HuH-7 (cell line): ENCODE results near the gene TCF23.

Experiments used
- DNase-seq: peaks from one replicate; pipeline ENCODE4 v3.0.0; 2011; ENCODE audit warnings: low spot score

Gene TCF23

DNA sequence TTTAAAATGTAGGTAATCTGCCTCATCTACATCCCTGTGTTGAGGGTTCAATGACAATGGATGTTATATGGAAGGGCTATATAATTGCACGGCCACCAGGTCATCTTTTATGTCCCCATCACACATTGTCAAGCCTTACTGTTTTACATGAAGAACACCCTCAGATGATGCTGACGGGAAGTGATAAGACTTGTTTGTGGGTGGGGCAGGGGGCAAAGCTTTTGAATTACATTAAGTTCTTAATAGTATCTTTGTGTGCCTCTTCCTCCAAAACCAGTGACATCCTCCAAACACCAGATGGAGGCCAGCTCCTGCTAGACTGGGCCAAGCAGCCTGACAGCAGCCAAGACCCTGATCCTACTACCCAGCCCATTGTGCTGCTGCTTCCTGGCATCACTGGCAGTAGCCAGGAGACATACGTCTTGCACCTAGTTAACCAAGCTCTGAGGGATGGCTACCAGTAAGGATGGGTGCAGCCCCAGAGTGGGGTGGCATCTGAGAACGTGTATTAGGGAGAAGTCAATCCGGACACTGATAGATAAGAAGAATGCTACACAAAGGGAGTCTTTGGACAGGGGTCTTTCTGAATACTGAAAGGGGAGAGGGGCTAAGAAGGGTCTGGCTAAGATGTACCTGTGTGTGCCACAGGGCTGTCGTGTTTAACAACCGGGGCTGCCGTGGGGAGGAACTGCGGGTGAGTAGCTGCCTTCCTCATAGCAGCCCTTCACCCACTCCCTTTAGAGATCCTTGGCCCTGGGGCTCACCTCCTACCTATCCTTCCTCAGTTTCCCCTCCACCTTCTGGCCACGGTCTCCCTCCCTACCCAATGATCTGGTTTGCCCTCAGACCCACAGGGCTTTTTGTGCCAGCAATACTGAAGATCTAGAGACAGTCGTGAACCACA, 19.9 kb upstream of the TCF23 start:
- DNase-seq = no peak

DNA sequence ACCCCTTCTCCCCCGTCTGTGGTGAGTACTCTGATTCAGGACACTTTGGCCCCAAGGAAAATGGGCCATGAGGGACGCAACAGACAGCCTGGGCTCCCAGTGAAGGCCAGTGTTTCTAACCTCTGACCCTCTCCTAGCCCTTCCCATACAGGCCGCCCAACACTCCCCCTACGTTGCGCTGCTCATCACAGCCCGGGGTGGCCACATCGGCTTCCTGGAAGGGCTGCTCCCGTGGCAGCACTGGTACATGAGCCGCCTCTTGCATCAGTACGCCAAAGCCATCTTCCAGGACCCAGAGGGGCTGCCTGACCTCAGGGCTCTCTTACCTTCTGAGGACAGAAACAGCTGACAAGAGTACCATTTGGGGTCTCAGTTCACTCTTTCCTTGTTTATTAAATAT, 18.4 kb upstream of the TCF23 start:
- DNase-seq = no peak

DNA sequence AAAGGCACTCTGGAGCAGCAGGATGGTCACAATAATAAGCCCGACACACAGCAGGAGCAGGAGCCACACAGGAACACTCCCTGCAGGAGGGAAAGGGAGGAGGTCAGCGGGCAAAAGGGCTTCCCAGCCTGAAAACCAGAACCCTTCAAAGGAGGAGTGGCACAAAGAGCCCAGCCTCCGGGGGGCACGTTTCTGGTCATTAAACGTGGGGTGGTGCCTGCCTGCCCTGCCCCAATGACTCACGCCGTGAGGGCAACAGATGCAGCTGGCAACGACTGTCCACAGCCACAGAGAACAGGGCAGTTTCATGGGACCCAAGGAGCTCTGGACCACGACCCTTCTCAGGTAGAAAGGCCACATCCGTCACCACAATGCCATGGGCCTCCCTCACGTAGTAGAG, 17.4 kb upstream of the TCF23 start:
- DNase-seq = no peak

DNA sequence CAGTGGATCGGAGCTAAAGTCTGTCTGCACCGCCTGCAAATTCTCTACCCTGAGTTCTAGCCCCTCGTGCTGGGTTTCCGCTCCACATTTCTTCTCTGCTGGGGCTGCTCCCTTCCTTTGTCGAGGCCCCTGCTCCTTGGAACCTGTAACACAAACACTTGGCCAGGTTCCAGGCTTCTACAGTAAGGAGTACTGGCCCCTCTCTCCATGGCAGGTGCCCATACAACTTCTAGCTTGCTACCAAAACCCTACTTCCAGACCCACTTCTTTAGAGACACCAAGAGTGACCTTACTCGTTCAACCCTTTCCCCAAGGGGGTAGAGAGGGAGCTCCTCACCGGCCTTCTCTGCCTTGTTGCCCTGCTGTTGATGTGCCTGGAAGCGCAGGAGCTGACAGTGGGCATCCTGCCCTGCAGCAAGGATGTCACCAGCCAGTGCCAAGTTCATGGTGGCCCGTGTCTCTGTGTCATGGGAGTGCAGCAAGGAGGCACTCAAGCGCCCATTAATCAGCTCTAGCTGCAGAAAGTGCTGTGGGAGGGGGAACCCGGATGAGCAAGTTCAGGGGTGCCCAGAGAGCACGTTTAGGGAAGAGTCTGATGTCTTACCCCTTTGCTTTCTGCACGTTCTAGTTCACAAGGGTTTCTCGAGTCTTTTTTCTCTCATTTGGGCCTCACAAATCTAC, 15.5 kb upstream of the TCF23 start:
- DNase-seq = no peak

DNA sequence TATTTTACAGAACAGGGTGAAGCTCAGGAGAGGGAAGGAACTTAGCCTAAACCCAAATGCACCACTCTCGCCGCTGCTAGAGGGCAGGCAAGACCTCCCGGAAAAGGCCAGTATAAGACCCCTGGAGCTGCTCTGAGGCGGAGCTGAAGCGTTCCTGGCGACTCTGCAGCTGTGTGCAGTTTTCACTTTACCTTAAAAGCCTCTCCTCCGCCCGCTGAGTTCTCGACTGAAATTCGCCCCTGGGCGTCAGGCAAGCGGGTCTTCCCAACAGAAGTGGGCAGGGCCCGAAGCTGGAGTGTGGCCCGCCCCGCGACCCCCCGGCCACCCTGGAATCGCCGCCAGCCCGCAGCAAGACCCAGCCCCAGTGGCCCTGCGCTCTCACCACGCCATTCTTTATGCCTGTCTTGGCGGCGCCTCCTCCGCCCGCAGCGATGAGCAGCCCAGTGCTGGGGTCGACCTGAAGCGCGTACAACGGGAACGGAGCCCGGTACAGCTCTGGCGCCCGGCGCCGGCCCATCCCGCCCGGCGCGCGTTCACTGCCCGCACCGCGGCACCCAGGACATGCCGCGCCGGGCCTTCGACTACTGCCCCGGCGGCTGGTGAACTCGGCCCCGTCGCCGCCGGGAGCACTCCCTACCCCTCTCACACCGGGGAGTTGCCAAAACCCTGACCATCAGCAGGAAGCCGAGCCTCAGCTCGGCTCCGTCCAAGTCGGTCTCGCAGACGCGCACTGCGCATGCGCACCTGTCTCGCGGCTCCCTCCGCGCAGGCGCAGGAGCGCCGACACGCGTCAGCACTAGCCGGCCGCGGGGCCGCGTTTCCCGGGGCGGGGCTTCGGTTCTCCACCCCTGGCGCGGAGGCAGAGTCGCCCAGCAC, 14.7 kb upstream of the TCF23 start, which contains the start of gene PREB:
TSS of gene PREB (minus strand) at position 732 of the 876 bp plus-strand sequence. CDS start at position 517, 215 bp downstream.
- DNase-seq = peak; percentile 96

DNA sequence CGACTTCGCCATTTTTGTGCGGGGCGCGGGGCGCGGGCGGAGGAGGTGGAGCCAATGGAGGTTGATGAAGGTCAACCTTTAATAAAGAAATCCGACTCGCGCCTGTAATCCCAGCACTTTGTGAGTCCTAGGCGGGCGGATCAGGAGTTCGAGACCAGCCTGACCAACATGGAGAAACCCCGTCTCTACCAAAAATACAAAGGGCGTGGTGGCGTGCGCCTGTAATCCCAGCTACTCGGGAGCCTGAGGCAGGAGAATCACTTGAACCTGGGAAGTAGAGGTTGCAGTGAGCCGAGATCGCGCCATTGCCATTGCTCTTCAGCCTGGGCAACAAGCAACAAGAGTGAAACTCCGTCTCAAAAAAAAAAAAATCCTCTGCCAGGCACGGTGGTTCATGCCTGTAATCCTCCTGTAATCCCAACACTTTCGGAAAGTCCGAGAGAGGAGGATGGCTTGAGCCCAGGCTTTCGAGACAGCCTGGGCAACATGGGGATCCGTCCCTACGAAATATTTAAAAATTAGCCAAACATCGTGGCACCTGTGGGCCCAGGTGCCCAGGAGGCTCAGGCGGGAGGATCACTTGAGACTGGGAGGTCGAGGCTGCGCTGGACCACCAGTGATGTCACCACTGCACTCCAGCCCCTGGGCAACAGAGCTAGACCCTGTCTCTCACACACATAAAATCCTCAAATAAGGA, 13.9 kb upstream of the TCF23 start:
- DNase-seq = no peak

DNA sequence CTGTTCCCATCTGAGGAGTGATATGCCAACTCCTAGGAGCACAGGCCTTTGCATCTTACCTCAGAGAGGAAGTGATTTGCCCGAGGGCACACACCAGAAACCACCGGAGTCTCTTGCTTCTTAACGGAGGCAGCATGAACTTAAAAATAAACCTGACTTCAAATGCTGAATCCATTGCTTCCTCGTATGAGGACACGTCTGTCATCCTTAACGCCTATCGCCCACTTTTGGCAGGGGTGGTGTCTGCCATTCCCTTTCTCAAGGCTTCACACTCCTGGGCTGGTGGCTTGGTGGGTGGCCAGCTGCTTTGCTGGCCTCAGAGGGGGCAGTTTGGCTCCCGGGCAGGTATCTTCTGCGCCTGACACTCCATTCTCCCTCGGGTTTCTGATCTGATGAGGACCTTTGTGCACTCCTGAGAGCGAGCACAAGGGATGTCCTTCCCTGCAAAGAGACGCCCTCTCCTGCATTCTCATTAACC, 13.3 kb upstream of the TCF23 start:
- no peak for DNase-seq

DNA sequence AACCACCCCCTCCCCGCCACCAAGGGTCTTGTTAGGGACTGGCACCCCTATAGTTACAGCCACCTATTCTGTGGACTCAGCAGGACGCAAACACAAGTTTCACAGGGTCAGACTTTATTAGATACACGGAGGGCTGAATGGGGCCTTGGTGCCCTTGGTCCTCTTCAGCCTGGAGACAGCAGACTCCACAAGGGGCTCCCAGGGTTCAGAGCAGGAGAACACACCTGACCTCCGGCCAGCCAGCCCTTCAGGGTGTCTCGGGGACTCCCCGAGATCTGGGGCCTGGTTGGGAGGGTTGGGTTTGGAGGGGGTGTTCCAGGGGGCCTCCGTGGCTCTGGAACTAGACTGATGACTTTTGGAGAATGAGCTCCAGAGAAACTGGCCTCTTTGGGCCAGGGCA, 12.1 kb upstream of the TCF23 start:
- DNase-seq = no peak

DNA sequence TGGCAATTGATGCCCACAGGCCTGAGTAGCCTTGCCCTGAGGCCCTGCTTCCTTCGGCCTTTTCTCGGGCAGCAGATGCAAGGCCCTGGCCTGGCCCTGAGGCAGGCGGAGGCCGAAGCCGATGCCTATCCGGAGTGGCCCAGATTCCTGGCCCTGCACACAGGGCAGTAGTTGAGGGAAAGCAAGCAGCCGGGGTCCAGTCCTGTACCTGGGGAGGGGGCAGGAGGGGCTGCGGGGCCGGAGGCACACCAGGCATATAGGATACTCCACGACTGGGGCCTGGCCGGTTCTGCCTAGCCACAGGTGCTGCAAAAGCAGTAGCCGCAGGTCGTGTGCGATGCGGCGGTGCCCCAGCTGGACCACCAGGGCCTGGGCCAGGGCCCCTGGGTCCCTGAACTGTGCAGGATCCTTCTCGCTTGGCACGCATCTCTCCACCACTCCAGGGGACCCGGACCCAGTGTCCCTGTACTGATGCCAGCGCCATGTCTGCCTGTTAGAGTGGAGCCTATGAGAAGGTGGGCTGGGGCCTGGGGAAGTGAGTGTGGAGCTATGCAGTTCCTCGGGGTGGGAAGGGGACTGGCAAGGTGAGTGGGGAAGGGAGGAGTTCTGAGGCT, 11.4 kb upstream of the TCF23 start:
- DNase-seq = no peak

DNA sequence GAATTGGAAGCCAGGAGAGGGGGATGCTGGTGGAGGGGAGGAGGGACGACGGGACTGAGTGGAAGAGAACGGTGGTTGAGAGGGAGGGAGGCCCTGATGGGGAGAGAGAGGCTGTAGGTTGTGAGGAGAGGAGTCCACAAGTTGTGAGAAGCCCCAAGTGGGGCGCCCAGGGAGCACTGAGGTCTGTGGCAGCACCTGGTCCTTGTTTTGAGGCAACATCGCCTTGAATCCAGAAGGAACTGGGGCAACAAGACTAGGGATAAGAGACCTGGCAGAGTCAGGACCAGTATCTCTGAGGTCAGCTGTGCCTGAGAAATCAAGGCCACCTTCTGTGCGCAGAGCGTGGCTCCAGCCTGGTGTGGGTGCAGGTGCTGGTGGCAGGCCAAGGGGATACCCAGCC, 10.7 kb upstream of the TCF23 start:
- no peak for DNase-seq

DNA sequence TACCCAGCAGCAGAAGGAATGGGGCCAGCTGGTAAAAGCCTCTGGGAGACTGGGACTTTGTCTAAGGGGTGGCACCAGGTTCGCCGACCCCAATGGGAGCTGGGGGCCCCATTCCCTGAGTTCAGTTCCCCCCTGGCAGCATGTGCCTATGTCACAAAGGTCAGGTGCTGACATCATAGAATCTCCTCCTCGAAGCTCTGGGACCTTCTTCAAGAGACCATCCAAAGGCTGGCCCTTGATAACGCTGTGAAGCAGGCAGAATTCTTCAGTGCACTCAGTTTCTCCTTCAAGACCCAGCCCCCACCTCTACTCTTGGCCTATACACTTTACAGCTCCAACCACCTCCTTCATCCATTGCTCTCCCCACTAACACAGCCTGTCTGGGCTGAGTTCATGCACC, 9.5 kb upstream of the TCF23 start, which contains the start of gene PRR30:
TSS of gene PRR30 (minus strand) at position 101 of the 400 bp plus-strand sequence. CDS start 1,081 bp downstream, outside the sequence.
- DNase-seq = no peak

DNA sequence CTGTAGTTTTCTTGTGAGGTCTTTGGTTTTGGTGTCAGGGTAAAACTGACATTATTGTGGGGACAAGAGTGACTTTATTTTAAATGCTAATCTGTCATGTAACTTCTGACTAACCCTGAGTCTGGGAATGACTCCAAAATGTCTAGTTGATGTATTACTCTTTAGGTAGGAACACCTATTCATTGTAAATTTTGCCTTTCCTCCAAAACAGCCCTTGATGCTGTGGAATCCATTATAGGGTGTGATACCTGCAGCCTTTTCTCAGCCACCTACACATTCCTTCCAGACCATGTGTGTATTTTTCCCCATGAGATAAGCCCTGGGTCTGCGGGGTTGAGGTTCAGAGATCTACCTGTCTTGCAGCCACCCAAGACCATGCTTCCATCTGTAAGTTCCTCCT, 5.5 kb upstream of the TCF23 start:
- DNase-seq = no peak

DNA sequence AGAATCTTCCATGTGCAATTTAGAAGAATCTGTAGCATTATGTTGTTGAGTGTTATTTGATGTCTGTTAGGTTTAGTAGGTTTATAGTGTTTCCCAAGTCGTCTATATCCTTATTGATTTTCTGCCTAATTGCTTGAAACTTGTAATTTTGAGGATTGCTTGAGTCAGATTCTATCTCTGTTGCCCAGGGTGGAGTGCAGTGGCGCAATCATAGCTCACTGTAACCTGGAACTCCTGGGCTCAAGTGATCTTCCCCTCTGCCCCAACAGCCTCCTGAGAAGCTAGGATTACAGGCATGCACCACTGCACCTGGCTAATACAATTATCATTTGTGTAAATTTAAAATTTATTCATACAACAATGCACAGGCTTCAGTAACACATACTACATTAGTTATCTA, 3.1 kb upstream of the TCF23 start:
- DNase-seq = no peak

DNA sequence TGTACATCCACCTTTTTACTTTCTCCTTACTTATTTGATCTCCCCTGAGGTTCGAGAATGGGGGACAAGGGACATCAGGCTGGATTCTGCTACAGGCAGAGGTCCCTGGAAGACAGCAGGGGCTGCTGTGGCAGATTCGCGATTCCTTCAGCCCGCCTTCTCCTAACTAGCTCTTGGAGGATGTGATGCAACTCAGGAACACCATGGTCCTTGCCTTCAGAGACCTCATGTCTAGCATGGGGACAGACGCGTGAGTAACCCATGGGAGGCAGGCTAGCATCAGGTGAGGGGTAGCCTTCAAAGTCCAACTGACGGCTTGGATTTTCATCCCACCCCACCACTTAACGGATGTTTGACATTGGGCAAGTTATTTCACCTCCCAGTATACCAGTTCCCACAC, 869 bp upstream of the TCF23 start:
- DNase-seq = no peak

DNA sequence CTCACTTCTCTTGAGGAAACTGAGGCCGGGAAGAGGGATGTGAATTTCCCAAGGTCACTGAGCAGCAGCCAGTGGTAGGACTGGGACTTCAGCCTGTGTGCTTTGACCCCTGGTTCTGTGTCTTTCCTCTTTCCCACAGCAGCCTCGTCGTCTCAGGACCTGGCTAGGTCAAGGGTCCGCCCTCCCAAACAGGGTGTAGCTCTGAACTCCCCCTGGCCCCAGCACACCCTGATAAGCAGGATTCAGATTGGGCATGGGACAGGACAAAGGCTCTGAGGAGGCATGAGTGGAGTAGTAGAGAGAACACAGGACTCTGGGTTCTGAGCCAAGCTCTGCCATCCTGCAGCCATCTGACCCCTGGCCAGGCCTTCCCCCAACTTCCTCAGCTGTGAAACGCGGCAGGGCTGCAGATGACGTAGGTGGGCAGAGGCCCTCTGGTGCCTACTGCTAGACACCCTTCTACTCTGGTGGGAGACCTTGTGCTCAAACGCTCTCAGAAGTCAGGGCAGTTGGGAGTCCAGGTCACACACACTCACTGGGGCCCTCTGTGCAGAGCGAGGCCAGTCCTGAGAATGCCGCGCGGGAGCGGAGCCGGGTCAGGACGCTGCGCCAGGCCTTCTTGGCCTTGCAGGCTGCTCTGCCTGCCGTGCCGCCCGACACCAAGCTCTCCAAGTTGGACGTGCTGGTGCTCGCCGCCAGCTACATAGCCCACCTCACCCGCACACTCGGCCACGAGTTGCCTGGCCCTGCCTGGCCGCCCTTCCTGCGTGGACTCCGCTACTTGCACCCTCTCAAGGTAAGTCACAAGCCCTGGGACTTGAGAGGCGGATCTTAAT, 984 bp downstream of the TCF23 start:
- DNase-seq = no peak

DNA sequence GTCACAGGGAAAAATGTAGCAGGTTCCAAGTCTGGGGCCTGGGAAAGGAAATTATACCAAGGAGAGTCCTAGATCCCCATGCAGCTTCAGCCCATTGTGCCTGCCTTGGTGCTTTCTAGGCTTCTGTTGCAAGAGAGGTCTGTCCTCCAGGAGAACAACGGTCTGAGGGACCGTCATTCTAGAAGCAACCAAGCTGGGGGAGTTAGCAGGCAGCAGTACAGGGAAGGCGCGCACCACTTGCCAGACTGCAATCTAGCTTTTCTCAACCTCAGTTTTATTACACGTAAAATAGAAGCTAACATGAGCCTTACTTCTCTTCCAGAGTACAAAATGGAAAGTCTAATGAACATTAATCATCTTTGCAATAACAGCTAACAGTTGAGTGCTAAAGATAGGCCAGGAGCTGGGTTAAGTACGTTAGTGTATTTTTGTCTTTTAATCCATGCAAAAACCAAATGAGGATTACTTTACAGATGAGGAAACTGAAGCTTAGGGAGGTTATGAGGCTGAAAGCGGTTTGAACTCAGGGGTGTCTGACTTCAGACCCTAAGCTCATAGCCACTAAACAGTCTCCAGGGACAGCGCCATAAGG, 1.9 kb downstream of the TCF23 start:
- no peak for DNase-seq

DNA sequence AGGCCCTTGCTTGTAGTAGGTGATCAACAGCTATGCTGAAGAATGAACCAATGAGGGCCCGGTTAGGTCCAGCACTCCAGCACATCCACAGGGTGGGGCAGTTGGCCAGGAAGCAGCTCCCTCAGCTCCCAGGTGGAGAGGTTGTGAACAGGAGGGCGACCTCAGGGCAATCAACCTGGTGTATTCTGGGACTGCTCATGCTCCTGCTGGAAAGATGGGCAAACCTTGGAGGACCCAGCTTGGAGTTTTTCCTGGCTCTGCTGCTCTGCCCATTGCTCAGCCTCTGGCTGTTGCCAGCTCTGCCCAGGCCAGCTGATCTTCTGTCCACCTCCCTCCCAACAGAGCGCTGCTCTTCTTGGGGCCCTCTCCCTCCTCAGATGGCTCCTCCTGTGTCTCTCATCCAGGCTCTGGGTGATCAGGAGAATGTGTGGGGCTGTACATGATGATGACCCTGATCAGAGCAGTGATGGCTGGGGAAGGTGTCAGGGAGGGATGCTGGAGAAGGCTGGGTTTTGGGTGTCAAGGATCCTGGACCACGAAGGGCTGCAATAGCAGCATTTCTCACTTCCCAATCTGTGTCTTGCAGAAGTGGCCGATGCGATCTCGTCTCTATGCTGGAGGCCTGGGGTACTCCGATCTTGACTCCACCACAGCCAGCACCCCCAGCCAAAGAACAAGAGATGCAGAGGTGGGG, 3.4 kb downstream of the TCF23 start:
- peak; percentile 67 for DNase-seq

DNA sequence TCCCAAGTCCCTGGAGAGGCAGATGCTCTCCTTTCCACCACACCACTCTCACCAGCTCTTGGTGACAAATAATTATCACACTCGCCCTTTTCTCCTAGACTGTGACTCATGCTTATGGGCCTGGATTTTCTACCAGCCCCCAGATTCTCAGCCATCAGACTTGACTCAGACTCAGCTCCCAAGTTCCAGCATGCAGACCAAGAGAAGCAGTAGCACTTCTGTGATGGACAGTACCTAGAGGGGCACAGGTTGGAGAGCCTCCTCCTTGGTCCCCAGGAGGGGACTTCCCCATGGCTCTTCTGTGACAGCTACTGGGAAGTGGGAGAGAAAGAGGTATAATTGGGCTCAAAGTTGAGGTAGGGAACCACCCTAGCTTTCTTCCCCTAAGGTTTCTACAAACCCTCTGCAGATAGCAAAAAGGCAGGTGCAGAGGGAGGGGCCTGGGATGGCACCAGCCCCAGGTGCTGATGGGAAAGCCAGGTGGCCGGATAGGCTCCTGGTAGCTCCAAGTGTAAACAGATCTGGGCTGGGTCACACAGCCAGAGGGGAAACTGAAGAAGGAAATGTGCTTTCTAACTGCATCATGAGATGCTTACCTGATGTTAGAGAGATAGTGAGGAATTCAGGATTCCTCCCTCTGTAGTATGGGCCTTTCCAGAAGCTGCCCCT, 4.1 kb downstream of the TCF23 start:
- no peak for DNase-seq

DNA sequence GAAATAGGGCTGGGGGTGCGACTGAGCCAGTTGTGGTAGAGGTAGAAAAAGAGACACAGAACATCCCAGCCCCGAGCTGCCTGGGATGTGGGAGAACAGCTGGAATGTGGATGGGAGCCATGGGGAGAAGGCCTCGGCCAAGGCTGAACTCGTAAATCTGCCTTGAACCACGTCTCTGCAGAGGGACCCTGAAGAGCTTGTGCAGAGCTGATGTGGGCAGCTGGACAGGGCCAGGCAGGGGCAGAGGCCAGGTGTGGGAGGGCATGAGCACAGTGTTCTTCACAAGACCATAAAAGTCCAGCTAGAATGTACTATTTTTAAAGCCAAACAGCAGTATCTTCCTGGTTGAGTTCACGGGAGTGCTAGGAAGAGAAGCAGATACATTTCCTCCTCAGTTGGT, 5.7 kb downstream of the TCF23 start:
- DNase-seq = no peak
